Omental fat pad (tissue), 4 donors: Measurements from ENCODE around the gene ATAD3C. TPM values are rescaled to one million over a fixed set of nuclear protein-coding genes. Genes with fewer than 3 reads are reported as not detected.
A peak's percentile ranks its signal among the peaks of the same experiment; 100 is the strongest.

ENCODE experiments used
- ATAC-seq: fragments of 150-250 bp; one replicate; pipeline ENCODE4 v1.9.1; 2016; ENCODE audit warnings: mild to moderate bottlenecking, moderate library complexity; ENCODE audit not compliant: low FRiP score
- DNase-seq: peaks from one replicate; pipeline ENCODE4 v3.0.0-alpha.2; 2019; ENCODE audit warnings: low spot score
- total RNA-seq, 4 donors: library from RNA; depleted of rRNA; stranded (reverse); fragments of >200 nt; gene quantifications; one replicate each; pipeline ENCODE4 v1.1.0, GENCODE V29; 2016
- TF ChIP-seq, protein P1 (sequence below), 3 donors: fragments of 450-650 bp; IDR thresholded peaks; one replicate each; pipeline ENCODE4 v1.5.1; 2016 to 2017; ENCODE audit warnings: antibody characterized with exemption in 3 of 3, mild to moderate bottlenecking in 3 of 3, moderate library complexity in 2 of 3

The ATAD3C gene
- total RNA-seq, 4 donors from 2014 or later, result 0.69 to 3.5 (median 2.4) TPM; not detected in 1

DNA sequence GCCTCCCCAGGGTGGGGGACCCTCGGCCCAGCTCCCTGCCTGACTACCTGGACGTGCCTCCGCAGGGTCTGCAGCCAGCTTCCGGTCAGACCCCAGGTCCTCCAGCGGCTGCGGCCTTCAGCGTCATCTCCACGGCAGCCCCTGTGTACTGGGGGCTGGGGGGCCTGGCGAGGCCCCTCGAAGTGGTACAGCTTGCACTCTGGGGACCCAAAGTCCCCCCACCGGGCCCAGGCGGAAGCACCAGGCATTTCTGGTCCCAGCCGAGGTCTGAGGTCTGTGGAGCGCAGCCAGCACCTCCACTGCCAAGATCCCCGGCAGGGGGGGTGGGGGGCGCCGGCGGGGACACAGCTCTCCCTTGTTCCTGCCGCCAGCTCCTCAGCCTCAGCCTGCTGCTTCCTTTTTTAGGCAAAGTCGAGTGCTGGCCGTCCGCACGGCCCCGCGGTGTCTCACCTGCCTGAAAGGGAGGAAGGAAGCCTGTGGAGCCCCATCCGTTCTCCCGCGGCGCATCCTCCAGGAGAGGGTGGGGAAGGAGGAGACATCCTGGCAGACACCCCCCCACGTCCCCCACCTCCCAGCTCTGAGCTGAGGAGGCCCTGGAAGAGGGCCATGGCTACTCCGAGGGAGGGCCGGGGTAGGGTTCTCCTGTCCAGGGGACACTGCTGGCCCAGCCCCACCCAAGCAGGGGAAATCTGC is 15.2 kb upstream of the ATAD3C start:
- DNase-seq, result no peak

DNA sequence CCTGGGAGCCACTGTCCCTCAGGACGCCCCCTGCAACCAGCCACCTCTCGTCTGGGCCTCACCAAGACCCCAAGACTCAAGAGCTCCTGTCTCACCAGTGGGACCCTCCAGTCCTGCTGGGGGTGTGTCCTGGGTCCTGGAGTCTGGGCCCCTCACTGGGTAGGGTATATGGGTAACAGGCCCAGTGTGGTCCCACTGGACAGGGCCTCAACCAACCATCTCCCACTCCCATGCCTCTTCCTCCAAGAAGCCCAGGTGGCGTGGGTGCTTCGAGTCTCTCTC is 14.7 kb upstream of the ATAD3C start:
- TF ChIP-seq, protein P1, sequence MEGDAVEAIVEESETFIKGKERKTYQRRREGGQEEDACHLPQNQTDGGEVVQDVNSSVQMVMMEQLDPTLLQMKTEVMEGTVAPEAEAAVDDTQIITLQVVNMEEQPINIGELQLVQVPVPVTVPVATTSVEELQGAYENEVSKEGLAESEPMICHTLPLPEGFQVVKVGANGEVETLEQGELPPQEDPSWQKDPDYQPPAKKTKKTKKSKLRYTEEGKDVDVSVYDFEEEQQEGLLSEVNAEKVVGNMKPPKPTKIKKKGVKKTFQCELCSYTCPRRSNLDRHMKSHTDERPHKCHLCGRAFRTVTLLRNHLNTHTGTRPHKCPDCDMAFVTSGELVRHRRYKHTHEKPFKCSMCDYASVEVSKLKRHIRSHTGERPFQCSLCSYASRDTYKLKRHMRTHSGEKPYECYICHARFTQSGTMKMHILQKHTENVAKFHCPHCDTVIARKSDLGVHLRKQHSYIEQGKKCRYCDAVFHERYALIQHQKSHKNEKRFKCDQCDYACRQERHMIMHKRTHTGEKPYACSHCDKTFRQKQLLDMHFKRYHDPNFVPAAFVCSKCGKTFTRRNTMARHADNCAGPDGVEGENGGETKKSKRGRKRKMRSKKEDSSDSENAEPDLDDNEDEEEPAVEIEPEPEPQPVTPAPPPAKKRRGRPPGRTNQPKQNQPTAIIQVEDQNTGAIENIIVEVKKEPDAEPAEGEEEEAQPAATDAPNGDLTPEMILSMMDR (IDR thresholded peaks at IDR 0.05), result no peak
- ATAC-seq, result no peak
- no peak for DNase-seq

More for the DNA sequence above, 15.2 kb upstream of the ATAD3C start:
- no peak for ATAC-seq
- TF ChIP-seq, protein P1 (IDR thresholded peaks at IDR 0.05), result no peak

DNA sequence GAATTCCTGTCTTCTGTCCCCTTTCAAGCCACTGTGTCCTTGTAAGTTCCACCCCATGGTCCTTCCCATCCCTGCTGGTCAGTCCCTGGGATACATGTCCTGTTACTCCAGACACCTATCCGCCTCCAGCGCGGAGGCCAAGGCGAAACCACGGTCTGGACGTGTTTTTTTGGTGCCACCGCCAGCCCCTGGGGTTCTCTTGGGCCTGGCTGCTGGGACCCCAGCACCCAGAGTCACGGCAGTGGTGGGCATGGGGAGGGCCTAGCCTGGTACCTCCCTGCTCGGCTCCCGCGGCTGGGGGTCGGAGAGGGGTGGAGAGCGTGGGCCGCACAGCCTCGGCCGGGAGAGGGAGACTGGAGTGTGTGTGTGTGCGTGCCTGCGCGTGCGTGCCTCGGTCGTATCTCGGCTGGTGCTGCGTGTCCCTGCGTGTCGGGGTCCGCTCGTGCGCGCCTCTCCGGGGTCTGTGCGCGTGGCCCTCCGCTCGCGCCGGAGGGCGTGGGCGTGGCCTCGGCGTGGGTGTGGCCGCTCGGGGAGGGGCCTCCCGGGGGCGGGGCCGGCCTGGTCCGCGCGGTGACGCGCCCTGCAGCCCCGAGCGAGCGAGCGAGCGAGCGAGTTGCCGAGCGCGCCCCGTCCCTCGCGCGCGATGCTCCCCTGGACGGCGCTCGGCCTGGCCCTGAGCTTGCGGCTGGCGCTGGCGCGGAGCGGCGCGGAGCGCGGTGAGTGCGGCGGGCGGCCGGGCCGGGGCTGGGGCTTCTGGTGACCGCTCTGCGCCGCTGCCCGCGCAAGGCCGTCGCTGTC is 14.2 kb upstream of the ATAD3C start, which contains the start of gene VWA1:
TSS of gene VWA1 (plus strand) at position 585 of the 798 bp plus-strand sequence. CDS start at position 644, 59 bp downstream.
- peak; percentile 50 for DNase-seq
- peak; percentile 59 for ATAC-seq
- TF ChIP-seq, protein P1 (IDR thresholded peaks at IDR 0.05), result no peak

DNA sequence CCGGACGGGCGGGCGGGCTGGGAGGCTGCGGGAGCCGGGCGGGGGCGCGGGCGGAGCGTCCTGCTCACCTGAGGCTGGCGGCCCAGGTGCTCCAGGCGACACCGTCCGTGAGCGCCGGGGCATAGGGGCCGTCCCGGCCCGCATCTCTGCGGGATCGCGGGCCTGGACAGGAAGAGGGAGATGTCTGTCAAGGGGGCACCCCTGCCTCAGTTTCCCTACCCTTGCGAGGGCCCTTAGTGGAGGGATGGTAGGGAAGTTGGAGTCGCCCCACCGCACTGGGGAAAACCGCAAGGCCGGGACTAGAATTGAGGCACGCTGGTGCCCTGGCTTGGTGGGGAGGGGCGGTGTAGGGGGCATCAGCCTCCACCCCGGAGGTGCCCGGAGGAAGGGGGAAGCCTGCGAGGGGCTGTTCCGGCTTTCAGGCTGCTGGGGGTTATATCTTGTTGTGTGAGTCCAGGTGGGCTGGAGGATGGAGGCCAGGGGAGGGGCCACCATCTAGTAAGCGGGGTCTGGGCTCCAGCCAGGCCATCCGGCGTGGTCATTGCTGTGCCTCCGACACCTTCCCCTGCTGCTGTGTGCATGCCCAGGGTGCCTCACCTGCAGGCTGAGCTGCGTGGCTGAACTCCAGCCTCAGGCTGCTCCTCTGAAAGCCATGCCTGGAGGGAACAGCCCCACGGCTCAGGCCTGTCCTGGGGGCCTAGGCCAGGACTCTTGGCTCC is 13.4 kb upstream of the ATAD3C start:
- DNase-seq (no peak), ATAC-seq (no peak)
- TF ChIP-seq, protein P1 (IDR thresholded peaks at IDR 0.05), result no peak

DNA sequence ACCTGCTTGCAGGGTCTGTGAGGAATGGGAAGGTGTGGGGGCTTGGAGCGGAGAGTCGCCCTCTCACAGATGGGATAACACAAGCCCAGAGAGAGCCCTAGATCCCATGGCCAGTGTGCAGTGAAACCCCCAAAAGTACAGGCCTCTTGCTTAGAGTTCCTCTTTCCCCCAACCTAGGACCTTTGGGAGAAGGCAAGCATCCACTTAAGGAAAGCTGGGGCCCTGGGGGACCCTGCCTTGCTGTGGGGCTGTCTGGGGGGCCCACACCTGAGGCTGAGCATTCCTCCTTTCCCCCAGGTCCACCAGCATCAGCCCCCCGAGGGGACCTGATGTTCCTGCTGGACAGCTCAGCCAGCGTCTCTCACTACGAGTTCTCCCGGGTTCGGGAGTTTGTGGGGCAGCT is 12.9 kb upstream of the ATAD3C start:
- DNase-seq (no peak), ATAC-seq (no peak)
- TF ChIP-seq, protein P1 (IDR thresholded peaks at IDR 0.05), result no peak

DNA sequence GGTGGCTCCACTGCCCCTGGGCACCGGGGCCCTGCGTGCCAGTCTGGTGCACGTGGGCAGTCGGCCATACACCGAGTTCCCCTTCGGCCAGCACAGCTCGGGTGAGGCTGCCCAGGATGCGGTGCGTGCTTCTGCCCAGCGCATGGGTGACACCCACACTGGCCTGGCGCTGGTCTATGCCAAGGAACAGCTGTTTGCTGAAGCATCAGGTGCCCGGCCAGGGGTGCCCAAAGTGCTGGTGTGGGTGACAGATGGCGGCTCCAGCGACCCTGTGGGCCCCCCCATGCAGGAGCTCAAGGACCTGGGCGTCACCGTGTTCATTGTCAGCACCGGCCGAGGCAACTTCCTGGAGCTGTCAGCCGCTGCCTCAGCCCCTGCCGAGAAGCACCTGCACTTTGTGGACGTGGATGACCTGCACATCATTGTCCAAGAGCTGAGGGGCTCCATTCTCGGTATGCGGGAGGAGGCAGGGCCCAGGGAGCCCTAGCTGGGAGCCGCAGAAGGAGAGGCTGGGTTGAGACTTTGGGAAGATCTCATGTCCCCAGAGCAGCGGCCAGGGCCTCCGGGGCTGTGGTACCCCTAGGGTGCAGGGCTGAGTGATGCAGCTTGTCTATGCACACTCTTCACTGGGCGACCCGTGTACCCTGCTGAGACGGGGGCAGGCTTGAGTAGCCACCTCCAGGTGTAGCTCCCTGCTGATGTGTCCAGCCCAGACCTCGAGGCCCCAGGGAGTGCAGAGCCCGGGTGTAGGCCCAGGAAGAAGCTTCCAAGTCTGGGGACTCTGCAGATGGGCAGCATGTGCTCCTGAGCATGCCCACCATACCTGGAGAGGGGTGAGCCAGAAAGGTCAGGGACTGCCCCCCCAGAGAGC is 12.2 kb upstream of the ATAD3C start:
- TF ChIP-seq, protein P1 (IDR thresholded peaks at IDR 0.05), result no peak
- ATAC-seq, result no peak
- DNase-seq, result no peak
